Hepatocyte (in vitro differentiated cells): ENCODE measurements around the gene GALNT18. TPM values are rescaled to one million over a fixed set of nuclear protein-coding genes. Genes with fewer than 3 reads are reported as not detected.

Source experiments
- DNase-seq: peaks from one replicate; pipeline ENCODE4 v3.0.0-alpha.2; 2016; ENCODE audit warnings: low spot score
- H2AFZ ChIP-seq: fragments of 200-600 bp; sonication (generic); 2 replicates; pipeline ENCODE4 v1.6.0; 2016; ENCODE audit warnings: antibody characterized with exemption, mild to moderate bottlenecking
- H3K27ac ChIP-seq: fragments of 200-600 bp; sonication (generic); 2 replicates; pipeline ENCODE4 v1.5.1; 2016; ENCODE audit warnings: mild to moderate bottlenecking
- H3K27me3 ChIP-seq: fragments of 200-600 bp; sonication (generic); 2 replicates; pipeline ENCODE4 v1.6.1; 2016
- H3K36me3 ChIP-seq: fragments of 200-600 bp; sonication (generic); replicated peaks from 2 replicates; pipeline ENCODE4 v1.5.1; 2016; ENCODE audit warnings: low read depth; ENCODE audit not compliant: insufficient read depth
- H3K4me1 ChIP-seq: fragments of 200-600 bp; sonication (generic); 2 replicates; pipeline ENCODE4 v1.5.1; 2016; ENCODE audit warnings: mild to moderate bottlenecking, moderate library complexity; ENCODE audit not compliant: insufficient read depth
- H3K4me2 ChIP-seq: fragments of 200-600 bp; sonication (generic); 2 replicates; pipeline ENCODE4 v1.6.0; 2016
- H3K4me3 ChIP-seq: fragments of 200-600 bp; sonication (generic); 2 replicates; pipeline ENCODE4 v1.5.1; 2016; ENCODE audit warnings: mild to moderate bottlenecking
- H3K79me2 ChIP-seq: fragments of 200-600 bp; sonication (generic); 2 replicates; pipeline ENCODE4 v1.6.0; 2017; ENCODE audit warnings: mild to moderate bottlenecking
- H3K9me2 ChIP-seq: fragments of 200-600 bp; sonication (generic); replicated peaks from 2 replicates; pipeline ENCODE4 v1.6.0; 2017; ENCODE audit warnings: mild to moderate bottlenecking; ENCODE audit not compliant: insufficient read depth
- H3K9me3 ChIP-seq: fragments of 200-600 bp; sonication (generic); 2 replicates; pipeline ENCODE4 v1.5.1; 2016; ENCODE audit warnings: low read depth, mild to moderate bottlenecking
- H4K20me1 ChIP-seq: fragments of 200-600 bp; sonication (generic); 2 replicates; pipeline ENCODE4 v1.6.0; 2016; ENCODE audit warnings: mild to moderate bottlenecking; ENCODE audit not compliant: insufficient read depth, poor library complexity, severe bottlenecking
- EZH2 ChIP-seq: fragments of 200-600 bp; sonication (generic); IDR thresholded peaks from 2 replicates; pipeline ENCODE4 v1.6.1; 2016; ENCODE audit warnings: antibody characterized with exemption, mild to moderate bottlenecking, borderline replicate concordance
- EZH2phosphoT487 ChIP-seq: fragments of 200-600 bp; sonication (generic); IDR thresholded peaks from one replicate; pipeline ENCODE4 v1.6.1; 2018; ENCODE audit warnings: antibody characterized with exemption, mild to moderate bottlenecking, low read depth, moderate library complexity; ENCODE audit not compliant: unreplicated experiment, severe bottlenecking
- WGBS: methylation state at CpG from one replicate; pipeline ENCODE4 v1.1.6; 2016; ENCODE audit warnings: low lambda C conversion rate; ENCODE audit errors: missing lambda C conversion rate; 5-methylcytosine and 5-hydroxymethylcytosine counted together
- polyA plus RNA-seq: library from polyadenylated mRNA; unstranded; fragments of >200 nt; fragmentation: Nextera tagmentation; extraction: Ambion mirVana; gene quantifications from 2 replicates; pipeline ENCODE4 v1.2.1, GENCODE V29; 2016
- total RNA-seq: library from RNA; depleted of rRNA; stranded (reverse); fragments of >200 nt; gene quantifications from 2 replicates; pipeline ENCODE4 v1.2.3, GENCODE V29; 2014
- TF ChIP-seq, protein P1 (sequence below): fragments of 200-600 bp; sonication (generic); IDR thresholded peaks from 2 replicates; pipeline ENCODE4 v1.5.1; 2016; ENCODE audit warnings: antibody characterized with exemption, mild to moderate bottlenecking; ENCODE audit not compliant: poor library complexity

The GALNT18 gene
- total and polyA plus RNA-seq, 2 experiments from 2014 or later, result 11.6 to 22.4 TPM

DNA sequence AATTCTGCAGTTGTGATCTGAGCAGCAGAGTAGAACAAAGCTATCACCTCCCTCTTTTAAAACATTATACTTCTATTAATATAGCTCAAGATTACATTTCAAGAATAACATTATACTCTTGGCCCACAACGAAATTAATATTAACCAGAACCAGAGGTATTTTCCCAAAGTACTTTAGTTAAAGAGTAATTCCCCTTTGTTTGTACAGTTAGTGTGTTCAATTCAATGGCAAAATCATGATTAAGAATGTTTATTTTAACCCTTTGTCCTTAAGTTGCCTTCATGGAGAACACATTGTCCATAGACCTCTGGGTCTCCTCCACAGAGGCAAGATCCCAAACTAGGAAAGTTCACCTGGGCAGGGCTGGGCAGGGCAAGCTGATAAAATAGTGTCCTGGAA, 180.7 kb downstream of the GALNT18 start:
- 71% methylated on average over 1 of the region's 1 CpG for WGBS
- Histone ChIP-seq H3K9me2 (no peaks in the 10 kb centered on the region), H2AFZ (no peak overlapping the region), H3K4me3 (no peak overlapping the region), H3K4me1 (peaks cover 15% of the 10 kb centered on the region), H4K20me1 (no peaks in the 10 kb centered on the region), H3K36me3 (no peaks in the 10 kb centered on the region), H3K79me2 (no peaks in the 10 kb centered on the region), H3K9me3 (no peaks in the 10 kb centered on the region), H3K27me3 (no peaks in the 10 kb centered on the region), H3K4me2 (no peak overlapping the region), H3K27ac (no peak overlapping the region)
- TF ChIP-seq EZH2phosphoT487, result no peak
- TF ChIP-seq, protein P1, sequence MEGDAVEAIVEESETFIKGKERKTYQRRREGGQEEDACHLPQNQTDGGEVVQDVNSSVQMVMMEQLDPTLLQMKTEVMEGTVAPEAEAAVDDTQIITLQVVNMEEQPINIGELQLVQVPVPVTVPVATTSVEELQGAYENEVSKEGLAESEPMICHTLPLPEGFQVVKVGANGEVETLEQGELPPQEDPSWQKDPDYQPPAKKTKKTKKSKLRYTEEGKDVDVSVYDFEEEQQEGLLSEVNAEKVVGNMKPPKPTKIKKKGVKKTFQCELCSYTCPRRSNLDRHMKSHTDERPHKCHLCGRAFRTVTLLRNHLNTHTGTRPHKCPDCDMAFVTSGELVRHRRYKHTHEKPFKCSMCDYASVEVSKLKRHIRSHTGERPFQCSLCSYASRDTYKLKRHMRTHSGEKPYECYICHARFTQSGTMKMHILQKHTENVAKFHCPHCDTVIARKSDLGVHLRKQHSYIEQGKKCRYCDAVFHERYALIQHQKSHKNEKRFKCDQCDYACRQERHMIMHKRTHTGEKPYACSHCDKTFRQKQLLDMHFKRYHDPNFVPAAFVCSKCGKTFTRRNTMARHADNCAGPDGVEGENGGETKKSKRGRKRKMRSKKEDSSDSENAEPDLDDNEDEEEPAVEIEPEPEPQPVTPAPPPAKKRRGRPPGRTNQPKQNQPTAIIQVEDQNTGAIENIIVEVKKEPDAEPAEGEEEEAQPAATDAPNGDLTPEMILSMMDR, result no peak
- TF ChIP-seq EZH2, result no peak
- no peak for DNase-seq

DNA sequence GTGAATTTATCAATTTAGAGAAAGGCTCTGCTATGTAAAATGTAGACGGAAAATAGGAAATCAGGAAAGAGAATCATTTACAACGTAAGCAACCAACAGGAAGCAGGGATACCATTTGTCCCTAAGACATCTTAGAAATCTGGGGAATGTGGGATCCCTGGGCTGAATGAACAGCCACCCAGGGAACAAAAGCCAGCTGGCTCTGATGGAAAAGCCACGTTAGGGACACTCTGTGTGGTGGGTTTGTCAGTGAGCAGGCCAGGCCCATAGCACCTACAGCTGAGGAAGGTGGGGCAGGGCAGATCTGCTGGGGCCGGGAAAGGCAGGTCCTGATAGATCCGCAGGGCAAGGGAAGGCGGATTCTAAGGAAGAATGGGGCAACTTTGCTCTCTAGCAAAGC, 181.7 kb downstream of the GALNT18 start:
- no peaks in the 10 kb centered on the region for H3K9me2 ChIP-seq
- WGBS, result 82% methylated on average over 6 of the region's 6 CpGs
- H3K27ac ChIP-seq, result no peak overlapping the region
- peaks cover 15% of the 10 kb centered on the region for H3K4me1 ChIP-seq
- no peak overlapping the region for H2AFZ ChIP-seq
- no peaks in the 10 kb centered on the region for H4K20me1 ChIP-seq
- no peak for DNase-seq
- no peak for TF ChIP-seq EZH2phosphoT487
- TF ChIP-seq EZH2, result no peak
- TF ChIP-seq, protein P1, result no peak
- H3K4me2 ChIP-seq, result no peak overlapping the region
- H3K36me3 ChIP-seq, result no peaks in the 10 kb centered on the region
- H3K4me3 ChIP-seq, result no peak overlapping the region
- H3K9me3 ChIP-seq, result no peaks in the 10 kb centered on the region
- no peaks in the 10 kb centered on the region for H3K79me2 ChIP-seq
- H3K27me3 ChIP-seq, result no peaks in the 10 kb centered on the region

DNA sequence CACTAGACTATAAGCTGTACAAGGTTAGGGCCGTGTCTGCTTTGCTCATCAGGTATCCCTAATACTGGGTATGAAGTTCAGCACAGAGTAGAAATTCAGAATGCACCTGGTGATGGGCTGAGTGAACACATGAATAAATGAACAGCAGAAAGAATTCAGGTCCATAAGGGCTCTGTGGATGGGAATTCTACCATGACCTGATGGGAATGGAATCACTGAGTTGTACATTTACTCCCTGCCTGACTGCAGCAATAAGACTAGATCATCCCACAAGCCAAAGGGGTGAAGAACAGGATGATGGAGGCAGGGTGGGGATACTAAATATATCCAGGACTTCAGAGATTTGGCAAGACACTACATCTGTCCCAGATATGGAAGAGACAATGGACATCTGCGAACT, 182.2 kb downstream of the GALNT18 start:
- Histone ChIP-seq H3K4me3 (no peak overlapping the region), H3K79me2 (no peaks in the 10 kb centered on the region), H3K27ac (no peak overlapping the region), H4K20me1 (no peaks in the 10 kb centered on the region), H3K27me3 (no peaks in the 10 kb centered on the region), H3K4me2 (no peak overlapping the region), H3K9me2 (no peaks in the 10 kb centered on the region), H2AFZ (no peak overlapping the region), H3K36me3 (no peaks in the 10 kb centered on the region), H3K4me1 (peaks cover 11% of the 10 kb centered on the region), H3K9me3 (no peaks in the 10 kb centered on the region)
- no peak for DNase-seq
- WGBS, result 95% methylated on average over 2 of the region's 2 CpGs
- no peak for TF ChIP-seq EZH2phosphoT487
- TF ChIP-seq EZH2, result no peak
- TF ChIP-seq, protein P1, result no peak

DNA sequence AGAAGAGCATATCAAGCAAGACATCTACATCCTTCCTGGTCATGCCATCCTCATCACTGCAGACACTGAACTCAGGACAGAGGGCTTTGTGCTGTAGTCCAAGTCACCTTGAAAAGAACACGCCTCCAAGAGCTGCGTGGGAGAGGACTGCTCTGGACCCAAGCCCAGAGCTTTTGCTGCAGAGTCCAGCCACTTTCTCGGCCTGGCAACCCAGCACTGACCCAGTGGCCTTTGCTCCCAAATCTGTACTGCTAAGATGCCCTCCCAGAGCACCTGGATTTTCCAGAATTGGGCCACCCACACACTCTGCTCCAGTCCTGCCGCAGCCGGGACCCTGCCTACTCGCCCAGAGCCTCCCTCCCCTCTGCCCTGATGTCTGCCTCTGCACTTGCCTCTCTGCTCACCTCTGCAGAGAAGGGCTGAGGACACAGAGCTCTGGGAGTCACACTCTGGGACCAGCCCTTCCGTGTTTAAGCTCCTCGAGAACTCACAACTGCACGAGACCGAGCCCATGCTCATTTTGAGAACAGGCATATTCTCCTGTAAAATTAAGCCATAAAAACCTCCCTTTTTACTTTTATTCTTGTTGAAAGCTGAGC, 185.0 kb downstream of the GALNT18 start:
- Histone ChIP-seq H3K9me3 (no peaks in the 10 kb centered on the region), H3K79me2 (no peaks in the 10 kb centered on the region), H3K27me3 (no peaks in the 10 kb centered on the region), H2AFZ (no peak overlapping the region), H3K27ac (no peak overlapping the region), H3K4me3 (no peak overlapping the region), H4K20me1 (no peaks in the 10 kb centered on the region), H3K9me2 (no peaks in the 10 kb centered on the region), H3K36me3 (no peaks in the 10 kb centered on the region), H3K4me1 (peaks cover 8% of the 10 kb centered on the region), H3K4me2 (no peak overlapping the region)
- TF ChIP-seq, protein P1, result no peak
- TF ChIP-seq EZH2phosphoT487 (no peak), EZH2 (no peak)
- DNase-seq, result no peak
- 76% methylated on average over 10 of the region's 10 CpGs for WGBS
